ENCODE measurements around the gene ZBTB7C. TPM values are rescaled to one million over a fixed set of nuclear protein-coding genes. Genes with fewer than 3 reads are reported as not detected.

ZBTB7C gene
- total RNA-seq, 1 donor from 2014 or later = 13.0 TPM

DNA sequence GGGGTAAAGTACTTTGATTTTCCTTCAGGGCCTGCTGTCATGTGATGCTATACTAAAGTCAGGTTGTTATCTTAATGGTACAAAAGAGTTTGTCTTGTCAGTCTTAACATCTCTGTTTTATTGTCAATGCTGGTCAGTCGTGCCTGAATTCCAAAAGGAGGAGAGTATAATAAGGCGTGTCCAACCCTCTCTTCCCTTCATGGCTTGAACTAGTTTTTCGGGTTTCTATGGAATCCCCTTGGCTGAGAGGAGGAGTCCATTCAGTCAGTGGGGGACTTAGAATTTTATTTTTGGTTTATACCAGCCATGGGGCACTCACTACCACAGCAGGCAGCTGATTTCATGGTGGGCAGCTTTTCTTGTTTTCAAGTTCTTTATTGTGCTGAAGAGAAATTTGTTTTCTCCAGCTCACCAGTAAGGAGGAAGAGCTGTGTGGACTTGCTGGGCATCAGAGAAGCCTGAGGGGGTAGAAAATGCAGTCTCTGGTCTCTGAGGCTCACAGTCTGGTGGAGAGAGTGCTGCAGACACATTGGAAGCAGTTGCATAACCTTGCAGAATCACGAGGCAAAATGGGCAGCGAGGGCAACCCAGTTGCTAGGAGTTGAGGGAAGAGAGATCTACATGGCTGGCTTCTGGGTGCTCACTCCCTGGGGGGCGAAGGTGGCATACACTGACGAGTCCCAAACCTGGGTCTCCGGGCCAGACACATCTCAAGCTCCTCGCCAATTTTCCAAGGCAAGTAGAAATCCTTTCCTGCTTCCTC, 193.1 kb downstream of the ZBTB7C start:
- Mint-ChIP-seq H3K27me3 (no peaks in the 10 kb centered on the region), H3K9me3 (peaks cover 11% of the 10 kb centered on the region), H3K27ac (peak overlapping the region; percentile 92), H3K36me3 (peaks cover 4% of the 10 kb centered on the region), H3K4me3 (peak overlapping the region; percentile 50), H3K4me1 (ENCODE audit: unreplicated experiment) (peaks cover 20% of the 10 kb centered on the region)
- DNase-seq (ENCODE audit: extremely low spot score, unreplicated experiment) = no peak
- TF ChIP-seq, protein P1, sequence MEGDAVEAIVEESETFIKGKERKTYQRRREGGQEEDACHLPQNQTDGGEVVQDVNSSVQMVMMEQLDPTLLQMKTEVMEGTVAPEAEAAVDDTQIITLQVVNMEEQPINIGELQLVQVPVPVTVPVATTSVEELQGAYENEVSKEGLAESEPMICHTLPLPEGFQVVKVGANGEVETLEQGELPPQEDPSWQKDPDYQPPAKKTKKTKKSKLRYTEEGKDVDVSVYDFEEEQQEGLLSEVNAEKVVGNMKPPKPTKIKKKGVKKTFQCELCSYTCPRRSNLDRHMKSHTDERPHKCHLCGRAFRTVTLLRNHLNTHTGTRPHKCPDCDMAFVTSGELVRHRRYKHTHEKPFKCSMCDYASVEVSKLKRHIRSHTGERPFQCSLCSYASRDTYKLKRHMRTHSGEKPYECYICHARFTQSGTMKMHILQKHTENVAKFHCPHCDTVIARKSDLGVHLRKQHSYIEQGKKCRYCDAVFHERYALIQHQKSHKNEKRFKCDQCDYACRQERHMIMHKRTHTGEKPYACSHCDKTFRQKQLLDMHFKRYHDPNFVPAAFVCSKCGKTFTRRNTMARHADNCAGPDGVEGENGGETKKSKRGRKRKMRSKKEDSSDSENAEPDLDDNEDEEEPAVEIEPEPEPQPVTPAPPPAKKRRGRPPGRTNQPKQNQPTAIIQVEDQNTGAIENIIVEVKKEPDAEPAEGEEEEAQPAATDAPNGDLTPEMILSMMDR (conservative IDR thresholded peaks at IDR 0.05) = no peak

DNA sequence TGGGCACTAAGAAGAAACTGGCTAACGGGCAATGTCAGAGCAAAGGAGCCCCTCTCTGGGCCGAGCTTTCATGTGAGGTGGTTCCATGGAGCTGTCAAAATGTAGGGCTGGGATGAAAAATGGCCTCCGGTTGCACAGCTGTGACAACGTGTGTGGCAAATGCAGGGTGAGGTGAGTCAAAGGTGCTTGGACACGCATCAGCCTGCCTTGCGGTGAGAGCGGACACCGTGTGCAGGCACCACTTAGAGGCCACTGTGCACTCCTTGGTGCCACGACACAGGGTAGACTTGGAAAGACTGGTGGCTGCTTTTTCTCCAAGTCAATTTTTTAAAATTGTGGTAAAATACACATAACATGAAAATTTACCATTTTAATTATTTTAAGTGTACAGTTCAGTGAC, 195.4 kb downstream of the ZBTB7C start:
- H3K27ac Mint-ChIP-seq = no peak overlapping the region
- peaks cover 11% of the 10 kb centered on the region for H3K9me3 Mint-ChIP-seq
- peaks cover 5% of the 10 kb centered on the region for H3K36me3 Mint-ChIP-seq

DNA sequence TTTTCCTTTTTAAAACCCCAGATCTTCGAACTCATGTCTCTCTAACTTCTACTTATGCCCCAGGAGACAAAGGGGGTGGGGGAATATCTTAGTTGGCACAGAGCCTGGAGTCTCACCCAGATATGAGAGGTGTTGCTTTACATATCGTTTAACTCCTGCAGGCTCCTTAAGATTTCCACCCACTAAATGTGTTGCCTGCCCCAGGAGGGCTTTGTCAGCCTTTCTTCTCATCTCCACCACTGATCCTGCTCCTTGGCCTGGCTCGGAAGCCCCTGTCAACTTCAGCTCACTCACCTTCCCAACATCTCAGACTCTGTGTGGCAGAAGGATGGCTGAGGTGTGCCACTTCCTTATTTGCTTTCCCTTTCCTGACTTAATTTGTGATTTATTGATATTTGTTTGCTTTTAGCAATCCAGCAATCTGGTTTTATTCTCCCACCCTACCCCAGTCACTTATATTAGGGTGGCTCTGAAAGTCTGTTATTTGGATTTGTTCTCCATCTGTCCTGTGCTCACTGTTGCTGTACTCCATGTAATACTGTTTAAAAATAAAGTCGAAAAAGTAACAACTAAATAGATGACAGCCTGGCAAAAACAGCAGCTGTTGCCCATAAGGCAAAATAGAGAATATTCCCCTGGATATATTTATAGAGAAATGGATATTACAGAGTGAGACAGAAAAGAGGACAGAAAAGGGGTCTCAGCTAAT, 200.6 kb downstream of the ZBTB7C start:
- Mint-ChIP-seq H3K9me3 (peaks cover 5% of the 10 kb centered on the region), H3K4me3 (no peak overlapping the region), H3K27ac (no peak overlapping the region), H3K27me3 (no peaks in the 10 kb centered on the region), H3K36me3 (peaks cover 5% of the 10 kb centered on the region), H3K4me1 (ENCODE audit: unreplicated experiment) (peaks cover 4% of the 10 kb centered on the region)
- DNase-seq (ENCODE audit: extremely low spot score, unreplicated experiment) = no peak
- TF ChIP-seq, protein P1 (conservative IDR thresholded peaks at IDR 0.05) = no peak

More for the DNA sequence above, 195.4 kb downstream of the ZBTB7C start:
- Mint-ChIP-seq H3K4me1 (ENCODE audit: unreplicated experiment) (peaks cover 20% of the 10 kb centered on the region), H3K27me3 (no peaks in the 10 kb centered on the region), H3K4me3 (no peak overlapping the region)
- TF ChIP-seq, protein P1 (conservative IDR thresholded peaks at IDR 0.05) = no peak
- no peak for DNase-seq (ENCODE audit: extremely low spot score, unreplicated experiment)

DNA sequence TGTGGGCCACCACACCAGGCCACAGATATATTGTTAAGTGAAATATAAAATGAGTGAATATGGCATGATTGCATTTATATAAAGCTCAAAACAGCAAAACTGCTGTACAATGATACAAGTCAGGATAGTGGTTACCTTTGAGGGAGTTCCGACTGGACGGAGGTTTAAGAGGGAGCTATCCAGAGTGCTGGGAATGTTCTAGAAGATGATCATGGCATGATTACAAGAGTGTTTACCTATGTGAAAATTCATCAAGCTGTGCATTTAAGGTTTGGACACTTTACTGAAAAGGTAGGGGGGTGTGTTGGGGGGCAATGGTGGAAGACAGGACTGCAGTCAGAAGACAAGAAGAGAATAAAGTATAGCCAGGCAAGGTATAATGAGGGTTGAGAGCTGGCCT, 201.4 kb downstream of the ZBTB7C start:
- no peak overlapping the region for H3K4me3 Mint-ChIP-seq
- peaks cover 4% of the 10 kb centered on the region for H3K4me1 Mint-ChIP-seq (ENCODE audit: unreplicated experiment)
- TF ChIP-seq, protein P1 (conservative IDR thresholded peaks at IDR 0.05) = no peak
- no peak for DNase-seq (ENCODE audit: extremely low spot score, unreplicated experiment)
- H3K9me3 Mint-ChIP-seq = no peaks in the 10 kb centered on the region
- peaks cover 5% of the 10 kb centered on the region for H3K36me3 Mint-ChIP-seq
- H3K27ac Mint-ChIP-seq = no peak overlapping the region
- H3K27me3 Mint-ChIP-seq = no peaks in the 10 kb centered on the region

DNA sequence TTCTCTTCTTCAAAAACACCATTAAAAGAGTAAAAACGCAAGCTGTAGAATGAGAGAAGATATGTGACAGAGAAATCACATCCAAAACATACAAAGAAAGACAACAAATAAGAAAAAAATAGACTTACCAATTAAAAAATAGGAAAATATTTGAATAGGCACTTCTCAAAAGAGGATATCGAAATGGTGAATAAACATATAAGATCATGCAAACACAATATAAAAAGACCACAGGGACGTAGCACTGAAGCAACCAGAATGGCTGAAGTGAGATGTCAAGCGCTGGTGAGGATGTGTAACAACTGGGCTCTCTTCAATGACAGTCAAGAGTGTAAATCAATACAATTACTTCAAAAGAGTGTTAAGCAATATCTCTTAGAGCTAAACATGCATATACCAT, 202.3 kb downstream of the ZBTB7C start:
- no peaks in the 10 kb centered on the region for H3K27me3 Mint-ChIP-seq
- no peak overlapping the region for H3K27ac Mint-ChIP-seq
- no peaks in the 10 kb centered on the region for H3K9me3 Mint-ChIP-seq
- H3K4me1 Mint-ChIP-seq (ENCODE audit: unreplicated experiment) = peaks cover 4% of the 10 kb centered on the region
- no peak overlapping the region for H3K4me3 Mint-ChIP-seq
- TF ChIP-seq, protein P1 (conservative IDR thresholded peaks at IDR 0.05) = no peak
- peaks cover 5% of the 10 kb centered on the region for H3K36me3 Mint-ChIP-seq
- no peak for DNase-seq (ENCODE audit: extremely low spot score, unreplicated experiment)

Data from type B pancreatic cell (in vitro differentiated cells).